ENCODE data around the gene MARCHF7. TPM values are rescaled to one million over a fixed set of nuclear protein-coding genes. Genes with fewer than 3 reads are reported as not detected.
"Not testable (repeated sequence)": the region's sequence is repeated elsewhere in the genome, so short reads cannot be mapped to it uniquely, and the experiment has no call there.

Gene MARCHF7
- total RNA-seq: 10 to 100 TPM; 50.7 to 64.7 (median 63.8) TPM

GRCh38 chr2:159712143-159712928, at the start of gene MARCHF7:
Gene MARCHF7 (plus strand): TSS chr2:159712506. CDS start chr2:159729023, 16,517 bp downstream.
- peak; percentile 96 to 97 for ATAC-seq
- no peaks in the 10 kb centered on the region for H3K9me3 Mint-ChIP-seq
- no peaks in the 10 kb centered on the region for H3K27me3 Mint-ChIP-seq (ENCODE audit: low read depth)
- peak within 1 kb of the TSS; percentile 100 for H3K4me3 Mint-ChIP-seq
- peaks cover 20% of the 10 kb centered on the region for H3K36me3 Mint-ChIP-seq (ENCODE audit: insufficient read depth)
- H3K4me1 Mint-ChIP-seq (ENCODE audit: low read depth): peaks cover 44% of the 10 kb centered on the region
- peak; percentile 97 for DNase-seq

DNA sequence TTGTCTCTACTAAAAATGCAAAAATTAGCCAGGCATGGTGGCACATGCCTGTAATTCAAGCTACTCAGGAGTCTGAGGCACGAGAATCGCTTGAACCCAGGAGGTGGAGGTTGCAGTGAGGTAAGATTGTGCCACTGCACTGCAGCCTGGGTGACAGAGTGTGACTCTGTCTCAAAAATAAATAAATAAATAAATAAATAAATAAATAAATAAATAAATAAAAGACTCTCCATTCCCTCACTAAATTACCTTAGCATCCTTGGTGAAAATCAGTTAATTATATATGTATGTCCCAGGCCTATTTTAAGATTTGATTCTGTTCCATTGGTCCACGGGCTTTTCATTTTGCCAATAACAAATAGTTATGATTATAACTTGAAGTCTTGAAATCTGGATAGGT, 44.9 kb upstream of the MARCHF7 start:
- not testable (repeated sequence) for H3K36me3 Mint-ChIP-seq (ENCODE audit: insufficient read depth); ATAC-seq; DNase-seq; H3K4me1 Mint-ChIP-seq (ENCODE audit: low read depth); H3K27me3 Mint-ChIP-seq (ENCODE audit: low read depth); H3K4me3 Mint-ChIP-seq; H3K9me3 Mint-ChIP-seq

DNA sequence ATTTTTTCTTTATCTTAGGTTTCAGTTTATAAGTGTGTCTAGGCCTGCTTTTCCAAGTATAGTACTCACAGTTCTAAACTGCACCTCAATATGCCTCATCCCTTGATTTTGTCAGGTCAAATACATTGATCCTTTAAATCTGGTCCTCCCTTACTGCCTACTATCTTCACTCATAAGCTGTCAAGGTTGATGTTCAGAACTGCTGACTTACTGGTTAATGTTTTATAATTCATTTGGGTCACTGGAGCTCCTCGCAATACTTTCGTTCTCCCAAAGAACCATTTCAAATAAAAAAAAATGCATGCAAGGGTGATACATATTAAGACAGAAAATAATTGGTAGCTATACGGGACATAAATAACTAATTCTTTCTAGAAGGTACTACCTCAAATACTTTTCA, 41.3 kb upstream of the MARCHF7 start:
- peaks cover 10% of the 10 kb centered on the region for H3K36me3 Mint-ChIP-seq (ENCODE audit: insufficient read depth)
- DNase-seq (no peak), ATAC-seq (no peak)
- no peaks in the 10 kb centered on the region for H3K9me3 Mint-ChIP-seq
- no peak overlapping the region for H3K4me3 Mint-ChIP-seq
- no peaks in the 10 kb centered on the region for H3K4me1 Mint-ChIP-seq (ENCODE audit: low read depth)
- no peaks in the 10 kb centered on the region for H3K27me3 Mint-ChIP-seq (ENCODE audit: low read depth)

DNA sequence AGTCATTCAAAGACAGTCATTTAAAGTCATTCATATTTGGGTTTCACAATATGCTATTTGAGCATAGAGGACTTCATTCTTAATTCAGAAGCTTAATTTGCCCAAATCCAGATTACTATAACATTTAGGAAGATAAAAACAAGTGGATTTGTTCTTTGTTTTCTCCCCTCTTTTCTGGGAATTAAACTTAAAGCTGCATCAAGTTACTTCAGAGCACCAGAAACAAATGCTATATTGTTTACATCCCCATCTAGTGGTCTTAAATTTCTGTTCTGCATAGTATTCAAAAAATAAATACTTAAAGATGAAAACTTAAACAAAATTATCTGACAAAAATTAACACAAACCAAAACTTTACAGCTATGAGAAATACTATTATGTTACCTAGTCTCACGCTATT, 34.7 kb upstream of the MARCHF7 start:
- H3K36me3 Mint-ChIP-seq (ENCODE audit: insufficient read depth): peaks cover 1% of the 10 kb centered on the region
- H3K4me3 Mint-ChIP-seq: no peak overlapping the region
- DNase-seq (no peak), ATAC-seq (no peak)
- no peaks in the 10 kb centered on the region for H3K9me3 Mint-ChIP-seq
- H3K27me3 Mint-ChIP-seq (ENCODE audit: low read depth): no peaks in the 10 kb centered on the region
- H3K4me1 Mint-ChIP-seq (ENCODE audit: low read depth): no peaks in the 10 kb centered on the region

DNA sequence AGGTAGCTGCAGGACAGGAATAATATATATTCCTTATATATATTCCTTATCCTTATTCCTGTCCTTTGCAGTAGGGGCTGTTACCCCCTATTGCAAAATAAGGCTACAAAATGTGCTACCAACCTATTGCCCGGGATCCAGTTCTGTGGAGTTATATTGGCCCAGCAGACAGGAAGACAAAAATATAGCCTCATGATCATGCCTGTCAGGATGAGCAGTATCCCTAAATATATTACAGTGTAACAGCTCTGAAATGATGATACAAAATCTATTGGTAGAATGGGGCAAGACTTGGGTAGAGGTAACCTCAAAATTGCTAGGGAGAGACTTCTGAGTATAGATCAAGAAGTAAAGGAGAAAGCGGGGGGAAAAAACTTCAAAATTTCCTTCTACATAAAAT, 31.6 kb upstream of the MARCHF7 start:
- H3K4me3 Mint-ChIP-seq: no peak overlapping the region
- ATAC-seq: no peak

DNA sequence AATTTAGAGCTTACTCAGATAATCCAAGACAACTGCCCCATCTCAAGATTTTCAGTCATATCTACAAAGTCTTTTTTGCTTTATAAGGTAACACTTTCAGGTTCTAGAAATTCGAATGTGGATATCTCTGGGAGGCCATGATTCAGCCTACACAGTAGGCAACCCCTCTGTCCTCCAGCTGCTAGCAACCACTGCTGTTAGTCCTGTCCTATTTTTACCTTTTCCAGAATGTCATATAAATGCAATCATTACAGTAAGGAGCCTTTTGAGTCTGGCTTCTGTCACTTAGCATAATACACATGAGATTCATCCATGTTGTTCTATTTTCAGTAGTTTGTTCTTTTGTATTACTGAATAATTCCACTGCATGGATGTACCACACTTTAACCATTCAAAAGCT, 28.5 kb upstream of the MARCHF7 start:
- DNase-seq: no peak
- Mint-ChIP-seq H3K4me3 (no peak overlapping the region), H3K9me3 (no peaks in the 10 kb centered on the region), H3K36me3 (ENCODE audit: insufficient read depth) (peaks cover 2% of the 10 kb centered on the region), H3K4me1 (ENCODE audit: low read depth) (no peaks in the 10 kb centered on the region), H3K27me3 (ENCODE audit: low read depth) (no peaks in the 10 kb centered on the region)
- ATAC-seq: no peak

More for the DNA sequence above, 31.6 kb upstream of the MARCHF7 start:
- no peaks in the 10 kb centered on the region for H3K4me1 Mint-ChIP-seq (ENCODE audit: low read depth)
- no peak for DNase-seq
- H3K36me3 Mint-ChIP-seq (ENCODE audit: insufficient read depth): peaks cover 2% of the 10 kb centered on the region
- H3K27me3 Mint-ChIP-seq (ENCODE audit: low read depth): no peaks in the 10 kb centered on the region
- no peaks in the 10 kb centered on the region for H3K9me3 Mint-ChIP-seq

DNA sequence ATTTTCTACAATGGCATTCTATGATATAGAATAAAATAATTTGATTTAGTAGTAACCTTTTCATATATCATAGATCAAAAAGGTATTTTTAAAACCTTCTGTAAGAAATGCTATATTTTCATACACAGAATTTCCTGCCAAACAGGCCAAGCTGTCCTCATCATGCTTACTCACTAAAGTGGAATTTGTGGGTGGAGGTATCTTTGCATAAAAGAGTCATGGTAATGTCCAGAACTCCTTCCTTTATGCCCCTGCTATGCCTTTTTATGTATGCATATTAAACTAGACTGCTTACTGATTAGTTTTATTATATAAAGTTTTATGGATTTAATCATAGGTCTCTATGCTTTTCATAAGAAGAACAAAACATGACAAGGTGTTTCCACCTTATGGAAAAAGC, 27.5 kb upstream of the MARCHF7 start:
- Mint-ChIP-seq H3K4me3 (no peak overlapping the region), H3K36me3 (ENCODE audit: insufficient read depth) (peaks cover 2% of the 10 kb centered on the region), H3K4me1 (ENCODE audit: low read depth) (no peaks in the 10 kb centered on the region), H3K27me3 (ENCODE audit: low read depth) (no peaks in the 10 kb centered on the region), H3K9me3 (no peaks in the 10 kb centered on the region)
- no peak for ATAC-seq
- DNase-seq: no peak

DNA sequence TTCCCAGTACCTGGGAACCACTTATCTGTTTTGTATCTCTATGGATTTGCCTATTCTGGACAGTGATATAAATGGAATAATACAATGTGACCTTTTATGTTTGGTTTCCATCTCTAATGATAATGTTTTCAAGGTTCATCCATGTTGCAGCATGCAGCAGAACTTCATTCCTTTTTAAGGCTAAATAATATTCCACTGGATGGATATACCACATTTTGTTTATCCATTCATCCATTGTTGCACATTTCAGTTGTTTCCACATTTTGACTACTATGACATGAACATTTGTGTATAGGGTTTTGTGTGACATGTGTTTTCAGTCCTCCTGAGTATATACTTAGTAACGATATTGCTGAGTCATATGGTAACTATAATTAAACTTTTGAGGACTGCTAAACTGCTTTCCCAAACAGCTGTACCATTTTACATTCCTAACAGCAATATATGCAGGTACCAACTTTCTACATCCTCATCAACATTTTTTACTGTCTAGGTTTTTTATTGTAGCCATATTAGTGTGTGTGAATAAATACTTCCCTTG, 17.7 kb upstream of the MARCHF7 start:
- DNase-seq (no peak), ATAC-seq (no peak)
- Mint-ChIP-seq H3K4me3 (no peak overlapping the region), H3K4me1 (ENCODE audit: low read depth) (no peaks in the 10 kb centered on the region), H3K36me3 (ENCODE audit: insufficient read depth) (peaks cover 8% of the 10 kb centered on the region), H3K9me3 (peaks cover 5% of the 10 kb centered on the region), H3K27me3 (ENCODE audit: low read depth) (no peaks in the 10 kb centered on the region)

DNA sequence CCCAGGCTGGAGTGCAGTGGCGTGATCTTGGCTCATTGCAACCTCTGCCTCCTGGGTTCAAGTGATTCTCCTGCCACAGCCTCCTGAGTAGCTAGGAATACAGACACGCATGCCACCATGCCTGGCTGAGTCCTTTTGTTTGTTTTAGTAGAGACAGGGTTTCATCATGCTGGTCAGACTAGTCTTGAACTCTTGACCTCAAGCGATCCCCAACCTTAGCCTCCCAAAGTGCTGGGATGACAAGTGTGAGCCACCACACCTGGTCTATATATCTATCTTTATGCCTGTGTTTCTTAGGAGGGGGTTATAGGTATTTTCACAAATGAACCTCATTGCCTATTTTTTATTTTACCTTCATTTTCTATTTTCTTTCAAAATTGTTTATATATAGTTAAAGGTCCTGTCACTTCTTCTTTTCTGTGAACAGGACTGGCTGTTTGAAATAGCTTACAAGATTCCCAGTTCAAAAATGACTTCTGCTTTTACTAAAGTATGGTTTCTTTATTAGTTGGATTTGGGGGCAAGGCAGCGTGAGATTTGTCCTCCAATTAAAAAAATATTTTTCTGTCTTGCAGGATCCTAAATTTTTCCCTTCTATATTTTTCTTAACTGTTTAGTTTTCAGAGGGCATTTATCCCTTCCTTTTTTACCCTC, 16.4 kb upstream of the MARCHF7 start:
- Mint-ChIP-seq H3K27me3 (ENCODE audit: low read depth) (no peaks in the 10 kb centered on the region), H3K36me3 (ENCODE audit: insufficient read depth) (peaks cover 13% of the 10 kb centered on the region), H3K9me3 (peaks cover 5% of the 10 kb centered on the region), H3K4me1 (ENCODE audit: low read depth) (no peaks in the 10 kb centered on the region), H3K4me3 (no peak overlapping the region)
- DNase-seq (no peak), ATAC-seq (no peak)

- Mint-ChIP-seq H3K27me3 (ENCODE audit: low read depth) (no peaks in the 10 kb centered on the region), H3K9me3 (no peaks in the 10 kb centered on the region), H3K4me1 (ENCODE audit: low read depth) (no peaks in the 10 kb centered on the region), H3K4me3 (no peak overlapping the region), H3K36me3 (ENCODE audit: insufficient read depth) (peaks cover 9% of the 10 kb centered on the region)
- ATAC-seq: no peak
- no peak for DNase-seq
Measured at GRCh38 chr2:159703491-159703890, 8.8 kb upstream of the MARCHF7 start.

GRCh38 chr2:159706385-159706980, 5.8 kb upstream of the MARCHF7 start:
- Mint-ChIP-seq H3K27me3 (ENCODE audit: low read depth) (no peaks in the 10 kb centered on the region), H3K4me1 (ENCODE audit: low read depth) (peaks cover under 1% of the 10 kb centered on the region), H3K9me3 (no peaks in the 10 kb centered on the region), H3K4me3 (no peak overlapping the region), H3K36me3 (ENCODE audit: insufficient read depth) (peaks cover 2% of the 10 kb centered on the region)
- DNase-seq (no peak), ATAC-seq (no peak)

- no peak overlapping the region for H3K4me3 Mint-ChIP-seq
- no peaks in the 10 kb centered on the region for H3K27me3 Mint-ChIP-seq (ENCODE audit: low read depth)
- ATAC-seq (no peak), DNase-seq (no peak)
- H3K9me3 Mint-ChIP-seq: no peaks in the 10 kb centered on the region
- peaks cover 5% of the 10 kb centered on the region for H3K4me1 Mint-ChIP-seq (ENCODE audit: low read depth)
- peaks cover 5% of the 10 kb centered on the region for H3K36me3 Mint-ChIP-seq (ENCODE audit: insufficient read depth)
Measured at GRCh38 chr2:159708066-159708760, 4.1 kb upstream of the MARCHF7 start.

DNA sequence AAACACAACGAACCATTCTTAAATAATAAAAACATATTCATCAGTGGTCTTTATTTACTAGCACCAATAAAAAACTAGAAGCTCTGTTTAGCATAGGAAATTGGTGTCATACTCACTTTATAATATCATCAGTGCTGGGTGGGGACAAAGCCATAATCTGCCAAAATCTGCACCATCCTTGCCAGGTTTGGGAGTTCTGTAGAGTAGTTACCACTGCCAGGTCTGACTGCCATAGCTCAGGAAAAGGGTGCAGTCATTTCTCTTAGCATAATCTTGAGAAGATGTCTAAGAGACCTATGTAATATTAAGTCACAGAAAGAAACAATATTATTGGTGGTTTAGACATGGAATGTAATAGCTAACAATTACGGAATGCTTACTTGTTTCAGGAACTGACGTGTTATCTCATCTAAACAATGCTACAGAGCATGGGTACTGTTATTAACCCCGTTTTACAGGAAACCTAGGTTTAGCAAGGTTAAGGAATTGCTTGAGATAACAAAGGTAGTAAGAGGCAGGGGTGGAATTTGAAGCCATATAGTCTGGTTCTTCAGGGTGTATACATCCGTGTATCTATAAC, 1.6 kb upstream of the MARCHF7 start:
- DNase-seq (no peak), ATAC-seq (no peak)
- no peaks in the 10 kb centered on the region for H3K9me3 Mint-ChIP-seq
- H3K4me1 Mint-ChIP-seq (ENCODE audit: low read depth): peaks cover 27% of the 10 kb centered on the region
- no peak overlapping the region for H3K4me3 Mint-ChIP-seq
- H3K27me3 Mint-ChIP-seq (ENCODE audit: low read depth): no peaks in the 10 kb centered on the region
- peaks cover 9% of the 10 kb centered on the region for H3K36me3 Mint-ChIP-seq (ENCODE audit: insufficient read depth)
